Activated CD4-positive, alpha-beta T cell treated with anti-CD3 and anti-CD28 coated beads for 24 hours (primary cell): ENCODE data around the gene EPHA7.

Source experiments
- DNase-seq, 2 donors: peaks; one replicate each; pipeline ENCODE4 v3.0.0-alpha.2; 2020; ENCODE audit warnings: low read depth in 2 of 2

Gene EPHA7

GRCh38 chr6:93248631-93249030 is 170.7 kb downstream of the EPHA7 start:
- DNase-seq = no peak

DNA sequence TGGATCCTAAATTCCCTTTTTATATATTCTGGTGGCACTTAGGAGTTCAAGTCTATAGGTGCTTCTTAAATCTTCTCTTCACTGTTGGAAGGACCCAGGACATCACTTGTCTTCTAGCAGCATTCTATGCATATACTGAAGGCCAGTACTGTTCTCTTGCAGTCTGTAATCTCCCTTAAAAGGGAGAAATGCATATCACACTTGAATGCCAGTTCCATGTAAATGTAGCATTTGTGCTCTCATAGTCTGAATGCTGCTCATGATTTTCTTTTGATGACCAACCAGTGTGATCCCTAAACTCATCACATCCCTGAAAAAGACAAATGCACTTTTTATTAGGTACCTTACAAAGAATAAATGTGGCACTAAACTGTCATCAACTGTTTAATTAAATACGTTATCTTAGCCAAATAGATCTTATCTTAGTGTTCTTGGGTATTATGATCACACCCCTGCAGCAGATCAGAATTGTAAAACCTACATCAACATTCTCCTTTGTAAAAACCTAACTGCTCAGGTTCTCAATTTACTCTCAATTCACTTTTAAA is 176.1 kb downstream of the EPHA7 start:
- DNase-seq = no peak

- DNase-seq = no peak
Measured at GRCh38 chr6:93242049-93242448, 177.3 kb downstream of the EPHA7 start.

- DNase-seq = no peak
Measured at GRCh38 chr6:93238632-93239031, 180.7 kb downstream of the EPHA7 start.

DNA sequence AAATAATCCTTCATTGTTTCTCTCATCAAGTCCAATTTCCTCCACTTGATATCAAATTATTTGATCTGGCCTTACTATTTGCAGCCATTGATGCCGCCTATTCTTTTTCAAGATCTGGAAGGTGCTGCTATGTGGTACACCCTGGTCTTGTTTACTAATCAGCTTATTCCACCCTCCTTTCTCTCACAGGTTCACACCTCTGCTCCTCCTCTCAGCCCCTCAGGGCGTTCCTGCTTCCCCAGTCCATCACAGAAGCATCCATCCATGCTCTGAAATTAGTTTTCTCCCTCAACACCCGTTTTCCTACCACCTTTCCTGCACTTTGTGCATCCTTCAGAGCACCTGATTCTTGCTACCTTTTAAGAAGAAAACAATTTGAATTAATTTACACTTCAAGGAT is 183.6 kb downstream of the EPHA7 start:
- no peak for DNase-seq

DNA sequence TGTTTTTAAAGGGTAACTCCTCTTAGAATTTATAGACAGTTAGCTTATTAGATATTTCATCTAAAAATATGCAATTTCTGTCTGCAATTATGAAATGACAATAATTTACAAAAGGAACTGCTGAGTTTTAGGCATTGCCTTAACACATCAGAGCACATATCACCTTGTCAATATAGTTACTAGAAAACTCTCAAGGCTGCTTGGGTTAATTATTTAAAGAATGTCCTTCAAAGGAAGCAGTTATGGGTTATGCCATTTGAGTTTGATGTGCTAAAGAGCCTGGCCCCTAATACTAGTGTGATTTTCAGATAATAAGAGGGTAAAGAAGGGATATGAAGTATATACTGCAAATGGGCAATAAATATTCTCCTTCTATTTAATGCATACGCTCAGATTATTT is 192.5 kb downstream of the EPHA7 start:
- no peak for DNase-seq

GRCh38 chr6:93222071-93222851 is 197.1 kb downstream of the EPHA7 start:
- DNase-seq = no peak

GRCh38 chr6:93219447-93219846 is 199.9 kb downstream of the EPHA7 start:
- no peak for DNase-seq

GRCh38 chr6:93218096-93218495 is 201.3 kb downstream of the EPHA7 start:
- DNase-seq = no peak

DNA sequence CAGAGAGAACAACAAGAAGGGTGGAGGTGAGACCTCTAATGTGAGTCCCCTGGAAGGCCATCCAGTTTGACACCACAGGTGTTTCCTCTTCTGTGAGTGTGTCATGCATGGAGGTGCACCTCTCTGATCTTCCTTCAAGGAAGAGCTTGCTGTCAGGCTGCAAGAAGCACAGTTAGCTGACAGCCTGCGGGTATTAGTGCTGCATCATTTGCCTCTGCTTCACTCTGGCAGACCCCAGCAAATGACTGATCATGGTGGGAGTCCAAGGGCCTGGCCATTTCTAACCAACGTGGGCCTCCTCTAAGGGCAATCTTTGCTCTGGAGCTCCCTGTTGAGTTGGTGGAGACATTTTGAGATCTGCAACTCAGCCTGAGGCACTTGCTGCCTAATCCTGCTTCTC is 206.3 kb downstream of the EPHA7 start:
- no peak for DNase-seq

- no peak for DNase-seq
Measured at GRCh38 chr6:93210908-93211307, 208.5 kb downstream of the EPHA7 start.

GRCh38 chr6:93209358-93209757 is 210.0 kb downstream of the EPHA7 start:
- no peak for DNase-seq

GRCh38 chr6:93196406-93196970 is 222.9 kb downstream of the EPHA7 start:
- DNase-seq = no peak

- no peak for DNase-seq
Measured at GRCh38 chr6:93194480-93194879, 224.9 kb downstream of the EPHA7 start.

DNA sequence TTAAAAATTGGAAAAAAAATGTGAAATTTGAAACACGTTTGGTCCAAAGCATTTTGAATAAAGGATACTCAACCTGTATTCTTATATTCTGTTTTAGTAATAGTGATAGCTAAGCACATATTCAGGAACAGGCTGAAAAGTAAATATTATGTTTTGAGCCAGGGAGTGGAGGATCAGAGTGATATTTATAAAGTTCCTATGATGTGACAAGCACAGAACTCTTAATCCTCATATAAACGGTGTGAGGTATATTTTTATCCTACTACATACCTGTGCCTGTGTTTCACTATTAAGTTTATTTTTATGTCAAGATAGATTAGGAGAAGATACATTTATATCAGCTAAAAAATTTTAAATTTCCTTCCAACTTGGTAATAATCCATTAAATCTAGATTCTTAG is 225.5 kb downstream of the EPHA7 start:
- no peak for DNase-seq
